HCT116 (cell line): ENCODE data around the gene CD44. TPM values are rescaled to one million over a fixed set of nuclear protein-coding genes. Genes with fewer than 3 reads are reported as not detected.

Source experiments
- ATAC-seq: fragments of 200-7000 bp; cut with Tn5 transposase; 2 replicates; pipeline ENCODE4 v1.9.1; 2020; ENCODE audit warnings: mild to moderate bottlenecking, moderate library complexity
- BruUV-seq: library from RNA; stranded (reverse); fragments of 400-500 nt; replicated peaks from 2 replicates; lab custom pipeline; 2021; lab: Mats Ljungman, UMichigan
- CTCF ChIA-PET: fragments of 300-600 bp; sonication (Branson Sonifier 250); formaldehyde crosslinking; loops from one replicate; lab custom pipeline; 2021; ENCODE audit warnings: antibody characterized with exemption; lab: Charles Lee
- POLR2A ChIA-PET: fragments of 300-600, 350-600 bp; sonication (Branson Sonifier 250); formaldehyde crosslinking; loops from one replicate; lab custom pipeline; 2021; ENCODE audit warnings: antibody characterized with exemption; lab: Charles Lee
- RAD21 ChIA-PET, 2 experiments: fragments of 300-600 bp; sonication (Branson Sonifier 250); formaldehyde crosslinking; loops; one replicate each; lab custom pipeline; 2023; ENCODE audit warnings: low total read pairs in 2 of 2; ENCODE audit not compliant: uncharacterized antibody in 2 of 2, unreplicated experiment in 2 of 2, low non-redundant PET in 1 of 2; lab: Charles Lee
- DNase-seq: peaks from one replicate; pipeline ENCODE4 v3.0.0-alpha.2; 2010; ENCODE audit warnings: low read depth, low spot score
- H2AFZ ChIP-seq: fragments of 200-600 bp; shearing (Covaris generic), sonication (generic); 2 replicates; pipeline ENCODE4 v1.6.1; 2017; ENCODE audit warnings: low read depth, mixed run types, mixed read lengths, antibody characterized with exemption, low read length; ENCODE audit not compliant: poor library complexity, severe bottlenecking
- H3K27ac ChIP-seq: 2 replicates; pipeline ENCODE4 v1.5.1; 2012; ENCODE audit warnings: low read depth, low read length
- H3K27me3 ChIP-seq: fragments of 200-600 bp; sonication (generic); 2 replicates; pipeline ENCODE4 v1.6.1; 2016; ENCODE audit warnings: mixed run types, low read length, mixed read lengths; ENCODE audit not compliant: insufficient read depth
- H3K36me3 ChIP-seq, 2 experiments: fragments of 200-500 bp in 1 of 2; fragments of 200-600 bp in 1 of 2; sonication (Bioruptor generic) in 1 of 2; sonication (generic) in 1 of 2; 2 replicates each; pipeline versions ENCODE4 v1.5.1 to v1.6.1; 2014 to 2016; ENCODE audit warnings: low read length in 2 of 2, inconsistent platforms in 1 of 2, mixed read lengths in 1 of 2, mixed run types in 1 of 2; ENCODE audit not compliant: insufficient read depth in 2 of 2, control insufficient read depth in 1 of 2
- H3K4me1 ChIP-seq, 2 experiments: fragments of 200-600 bp in 1 of 2; sonication (generic) in 1 of 2; 2 replicates each; pipeline versions ENCODE4 v1.5.1 to v1.6.1; 2012 to 2017; ENCODE audit warnings: low read length in 2 of 2, inconsistent platforms in 1 of 2, mild to moderate bottlenecking in 1 of 2, mixed read lengths in 1 of 2, mixed run types in 1 of 2, moderate library complexity in 1 of 2; ENCODE audit not compliant: insufficient read depth in 2 of 2, control insufficient read depth in 1 of 2
- H3K4me2 ChIP-seq: fragments of 200-600 bp; sonication (generic); 2 replicates; pipeline ENCODE4 v1.6.1; 2017; ENCODE audit warnings: mixed run types, low read length, mixed read lengths
- H3K4me3 ChIP-seq, 2 experiments: fragments of 200-600 bp in 1 of 2; sonication (generic) in 1 of 2; replicated peaks in 1 of 2; 2 replicates each; pipeline ENCODE4 v1.5.1; 2011 to 2016; ENCODE audit warnings: low read length in 2 of 2, control low read depth in 1 of 2, low read depth in 1 of 2, mild to moderate bottlenecking in 1 of 2, mixed read lengths in 1 of 2, mixed run types in 1 of 2
- H3K79me2 ChIP-seq: fragments of 200-600 bp; sonication (generic); 2 replicates; pipeline ENCODE4 v1.6.1; 2017; ENCODE audit warnings: mild to moderate bottlenecking, mixed run types, low read length, moderate library complexity, mixed read lengths; ENCODE audit not compliant: insufficient read depth
- H3K9ac ChIP-seq: fragments of 200-600 bp; sonication (generic); 2 replicates; pipeline ENCODE4 v1.6.1; 2016; ENCODE audit warnings: low read length, mixed read lengths
- H3K9me2 ChIP-seq: fragments of 200-600 bp; sonication (generic), shearing (Covaris generic); 2 replicates; pipeline ENCODE4 v1.6.1; 2017; ENCODE audit warnings: mixed run types, mild to moderate bottlenecking, moderate library complexity; ENCODE audit not compliant: insufficient read depth
- H3K9me3 ChIP-seq, 2 experiments: fragments of 200-500 bp in 1 of 2; fragments of 200-600 bp in 1 of 2; sonication (Bioruptor generic) in 1 of 2; sonication (generic) in 1 of 2; 2 replicates each; pipeline ENCODE4 v1.6.1; 2014 to 2017; ENCODE audit warnings: low read length in 2 of 2, mixed read lengths in 2 of 2, inconsistent platforms in 1 of 2, low read depth in 1 of 2, mild to moderate bottlenecking in 1 of 2, mixed run types in 1 of 2, moderate library complexity in 1 of 2; ENCODE audit not compliant: control insufficient read depth in 1 of 2, insufficient read depth in 1 of 2
- H4K20me1 ChIP-seq: fragments of 200-600 bp; sonication (generic), shearing (Covaris generic); 2 replicates; pipeline ENCODE4 v1.6.1; 2017; ENCODE audit warnings: mixed run types, mild to moderate bottlenecking, moderate library complexity; ENCODE audit not compliant: insufficient read depth
- CBX3 ChIP-seq: IDR thresholded peaks from 2 replicates; pipeline ENCODE4 v1.6.1; 2012; ENCODE audit warnings: low read depth
- POLR2AphosphoS5 ChIP-seq: IDR thresholded peaks from 2 replicates; pipeline ENCODE4 v1.6.1; 2011; ENCODE audit warnings: mild to moderate bottlenecking, low read depth, low read length, moderate library complexity
- REST ChIP-seq: IDR thresholded peaks from 2 replicates; pipeline ENCODE4 v1.6.1; 2012; ENCODE audit warnings: low read depth
- SIN3A ChIP-seq: IDR thresholded peaks from 2 replicates; pipeline ENCODE4 v1.6.1; 2012; ENCODE audit warnings: low read depth
- intact Hi-C: fragments of 100-400 bp; cut with micrococcal nuclease; formaldehyde crosslinking; loops from 2 replicates; pipeline ENCODE4 v1.10.0; 2022
- total RNA-seq: library from RNA; stranded (reverse); gene quantifications from one replicate; pipeline ENCODE4 v1.2.1, GENCODE V29; 2021; ENCODE audit not compliant: unreplicated experiment

Gene CD44
- total RNA-seq, 1 experiment from 2014 or later: 742 TPM

- DNase-seq: no peak
- H3K36me3 ChIP-seq: peaks cover 9 to 38% of the 10 kb centered on the region in 2 experiments; a peak in 3 of 4 replicates
- no peak overlapping the region for H3K4me3 ChIP-seq
- intact Hi-C loops: no loop called here
- H3K4me2 ChIP-seq: peak overlapping the region; percentile 99
- H3K9me3 ChIP-seq: no peaks in the 10 kb centered on the region
- ChIA-PET CTCF (interaction anchor here (0.7 kb wide), 1 partner anchor 11 kb away, joined by 3 read pairs; no protein-coding TSS in a partner anchor), POLR2A (interaction anchor here (0.9 to 1.5 kb wide), 3 partner anchors 11 to 136 kb away, joined by 3 to 6 read pairs (median 3); no protein-coding TSS in a partner anchor), RAD21 (no interaction called here)
- H3K9ac ChIP-seq: peak overlapping the region; percentile 55; the same call in 1 of the 2 replicates
- H2AFZ ChIP-seq: no peak overlapping the region
- H3K27me3 ChIP-seq: no peaks in the 10 kb centered on the region
- H4K20me1 ChIP-seq: peaks cover 19% of the 10 kb centered on the region; the same call in 1 of the 2 replicates
- H3K79me2 ChIP-seq: peaks cover 99% of the 10 kb centered on the region
- no TSS peak for BruUV-seq
- peaks cover 64 to 94% of the 10 kb centered on the region in 2 experiments for H3K4me1 ChIP-seq
- ATAC-seq: no peak
- no peaks in the 10 kb centered on the region for H3K9me2 ChIP-seq
- TF ChIP-seq REST (no peak), POLR2AphosphoS5 (0 out of 2 replicates have a peak, but pooled peaks have one; percentile 12)
- peak overlapping the region; percentile 28; the same call in 1 of the 2 replicates for H3K27ac ChIP-seq
These were observed 7.1 kb downstream of the CD44 start for GRCh38 chr11:35146074-35146521.

GRCh38 chr11:35146711-35147110 is 7.7 kb downstream of the CD44 start:
- H2AFZ ChIP-seq: no peak overlapping the region
- BruUV-seq: no TSS peak
- TF ChIP-seq SIN3A (no peak), CBX3 (no peak), REST (no peak), POLR2AphosphoS5 (peak; percentile 15; the same call in 1 of the 2 replicates)
- ATAC-seq (no peak), DNase-seq (no peak)
- POLR2A ChIA-PET: interaction anchor here (1.5 kb wide), 1 partner anchor 117 kb away, joined by 6 read pairs; no protein-coding TSS in a partner anchor
- H3K79me2 ChIP-seq: peaks cover 99% of the 10 kb centered on the region
- intact Hi-C loops: no loop called here
- peak overlapping the region; percentile 99; the same call in 1 of the 2 replicates for H3K4me2 ChIP-seq
- H4K20me1 ChIP-seq: peaks cover 19% of the 10 kb centered on the region; the same call in 1 of the 2 replicates
- CTCF ChIA-PET: interaction anchor here (0.6 kb wide), 1 partner anchor 19 kb away, joined by 3 read pairs; no protein-coding TSS in a partner anchor
- H3K9me3 ChIP-seq: no peaks in the 10 kb centered on the region
- RAD21 ChIA-PET: no interaction called here
- no peaks in the 10 kb centered on the region for H3K27me3 ChIP-seq
- no peak overlapping the region for H3K4me3 ChIP-seq
- H3K9me2 ChIP-seq: no peaks in the 10 kb centered on the region
- peaks cover 58 to 94% of the 10 kb centered on the region in 2 experiments for H3K4me1 ChIP-seq
- no peak overlapping the region for H3K9ac ChIP-seq
- H3K36me3 ChIP-seq: peaks cover 9 to 44% of the 10 kb centered on the region in 2 experiments; a peak in 3 of 4 replicates
- peak overlapping the region; percentile 28; the same call in 1 of the 2 replicates for H3K27ac ChIP-seq
